ENCODE data around the gene C17orf114.
"Not testable (repeated sequence)": the region's sequence is repeated elsewhere in the genome, so short reads cannot be mapped to it uniquely, and the experiment has no call there.

The C17orf114 gene

GRCh38 chr17:4839965-4840892, 38.1 kb upstream of the C17orf114 start:
- H3K4me1 ChIP-seq (ENCODE audit: control insufficient read depth, insufficient read depth, low read length, poor library complexity, severe bottlenecking) = peaks cover 22% of the 10 kb centered on the region
- no peaks in the 10 kb centered on the region for H3K27me3 ChIP-seq (replicated peaks; ENCODE audit: control insufficient read depth, insufficient read depth, low read length, poor library complexity, severe bottlenecking)
- H3K27ac ChIP-seq (ENCODE audit: insufficient read depth, low read length, poor library complexity, severe bottlenecking) = no peak overlapping the region
- no peak for DNase-seq
- no peaks in the 10 kb centered on the region for H3K9me3 ChIP-seq (ENCODE audit: control insufficient read depth, low read length)
- no peak overlapping the region for H3K4me3 ChIP-seq (ENCODE audit: insufficient read depth, low read depth, low read length, poor library complexity, severe bottlenecking)
- H3K36me3 ChIP-seq (ENCODE audit: control insufficient read depth, insufficient read depth, low read length) = no peaks in the 10 kb centered on the region

DNA sequence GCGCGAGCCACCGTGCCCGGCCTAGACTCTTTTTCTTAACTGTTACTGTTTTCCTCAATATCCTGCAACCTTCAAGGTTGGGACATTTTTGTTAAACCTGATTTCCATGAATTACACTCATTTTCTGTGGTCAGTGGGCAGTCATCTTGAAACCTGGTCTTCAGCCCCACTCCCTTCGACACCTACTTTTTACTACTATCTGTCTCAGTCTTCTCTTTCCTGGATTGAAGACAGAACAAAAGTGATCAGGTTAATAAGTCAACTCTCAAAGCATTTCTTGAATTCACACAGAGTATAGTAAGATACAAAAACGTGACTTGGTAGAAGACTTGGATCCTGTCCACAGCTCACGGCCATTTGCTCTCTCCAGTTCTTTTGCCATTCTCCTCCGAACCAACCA, 37.1 kb upstream of the C17orf114 start:
- H3K9me3 ChIP-seq (ENCODE audit: control insufficient read depth, low read length) = no peaks in the 10 kb centered on the region
- no peak overlapping the region for H3K4me3 ChIP-seq (ENCODE audit: insufficient read depth, low read depth, low read length, poor library complexity, severe bottlenecking)
- no peak for DNase-seq
- H3K27ac ChIP-seq (ENCODE audit: insufficient read depth, low read length, poor library complexity, severe bottlenecking) = no peak overlapping the region
- H3K27me3 ChIP-seq (replicated peaks; ENCODE audit: control insufficient read depth, insufficient read depth, low read length, poor library complexity, severe bottlenecking) = no peaks in the 10 kb centered on the region
- peaks cover 32% of the 10 kb centered on the region for H3K4me1 ChIP-seq (ENCODE audit: control insufficient read depth, insufficient read depth, low read length, poor library complexity, severe bottlenecking)
- H3K36me3 ChIP-seq (ENCODE audit: control insufficient read depth, insufficient read depth, low read length) = no peaks in the 10 kb centered on the region

DNA sequence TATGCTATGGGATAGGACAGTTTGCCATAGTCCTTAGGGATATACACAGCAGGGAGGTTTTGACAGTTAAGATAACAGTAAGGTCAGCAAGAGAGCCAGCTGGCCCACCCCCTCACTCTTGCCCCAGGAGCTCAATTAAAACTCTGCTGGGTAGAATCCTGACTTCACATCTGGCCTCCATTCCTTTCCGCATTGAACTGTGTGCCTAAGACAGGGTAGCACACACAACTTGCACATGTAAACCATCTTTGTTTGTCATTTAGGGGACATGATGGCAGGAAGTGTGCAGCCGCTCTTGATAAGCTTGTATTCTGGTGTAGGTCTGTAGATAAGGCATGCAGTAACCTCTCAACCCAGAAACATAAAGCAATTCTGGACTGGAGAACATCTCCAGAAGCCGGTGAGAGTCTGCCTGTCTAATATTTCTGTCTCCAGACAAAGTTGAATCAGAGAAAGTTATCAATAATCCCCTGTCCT, 36.2 kb upstream of the C17orf114 start:
- no peaks in the 10 kb centered on the region for H3K27me3 ChIP-seq (replicated peaks; ENCODE audit: control insufficient read depth, insufficient read depth, low read length, poor library complexity, severe bottlenecking)
- no peaks in the 10 kb centered on the region for H3K36me3 ChIP-seq (ENCODE audit: control insufficient read depth, insufficient read depth, low read length)
- H3K9me3 ChIP-seq (ENCODE audit: control insufficient read depth, low read length) = no peaks in the 10 kb centered on the region
- no peak overlapping the region for H3K27ac ChIP-seq (ENCODE audit: insufficient read depth, low read length, poor library complexity, severe bottlenecking)
- DNase-seq = no peak
- peaks cover 37% of the 10 kb centered on the region for H3K4me1 ChIP-seq (ENCODE audit: control insufficient read depth, insufficient read depth, low read length, poor library complexity, severe bottlenecking)
- H3K4me3 ChIP-seq (ENCODE audit: insufficient read depth, low read depth, low read length, poor library complexity, severe bottlenecking) = no peak overlapping the region

DNA sequence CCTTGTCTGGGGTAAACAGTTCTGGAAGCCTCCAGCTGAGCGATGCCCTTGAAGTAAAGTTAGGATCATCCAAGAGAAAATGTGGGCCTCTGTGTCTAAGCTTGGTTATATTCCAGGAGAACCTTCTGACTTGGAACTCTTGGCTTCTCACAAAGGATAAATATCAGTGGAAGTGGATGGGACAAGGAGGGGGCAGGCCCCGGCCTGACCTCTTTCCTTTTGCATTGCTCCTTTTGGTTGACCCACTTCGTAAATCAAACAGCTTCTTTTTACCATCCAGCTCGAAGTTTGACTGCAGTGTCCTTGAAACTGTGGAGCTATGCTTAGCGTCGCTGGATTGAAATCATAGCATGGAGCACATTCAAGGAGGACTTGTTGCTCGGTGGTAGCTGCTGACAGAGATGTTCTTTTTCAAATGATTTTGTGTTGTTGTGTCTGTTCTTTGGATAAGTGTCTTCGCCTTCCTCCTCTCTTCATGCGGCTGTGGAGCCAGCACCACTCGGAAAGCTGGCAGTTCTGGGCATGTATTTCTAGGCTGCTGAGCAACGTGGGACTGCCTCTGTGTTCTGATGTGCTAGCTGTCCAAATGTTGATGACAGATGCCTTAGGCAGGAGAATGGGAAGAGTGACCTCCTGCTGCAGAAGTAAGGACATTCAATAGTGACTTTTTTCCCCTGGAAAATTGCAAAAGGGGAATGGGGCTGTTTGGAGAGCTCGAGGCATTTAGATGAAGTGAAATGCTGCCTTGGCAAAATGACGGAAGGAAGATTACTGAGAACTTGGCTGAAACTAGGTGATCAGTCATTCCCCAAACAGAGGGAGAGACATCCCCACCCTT, 35.6 kb upstream of the C17orf114 start:
- DNase-seq = no peak
- Histone ChIP-seq H3K36me3 (ENCODE audit: control insufficient read depth, insufficient read depth, low read length) (no peaks in the 10 kb centered on the region), H3K9me3 (ENCODE audit: control insufficient read depth, low read length) (no peaks in the 10 kb centered on the region), H3K4me1 (ENCODE audit: control insufficient read depth, insufficient read depth, low read length, poor library complexity, severe bottlenecking) (peaks cover 37% of the 10 kb centered on the region), H3K27ac (ENCODE audit: insufficient read depth, low read length, poor library complexity, severe bottlenecking) (no peak overlapping the region), H3K4me3 (ENCODE audit: insufficient read depth, low read depth, low read length, poor library complexity, severe bottlenecking) (no peak overlapping the region), H3K27me3 (replicated peaks; ENCODE audit: control insufficient read depth, insufficient read depth, low read length, poor library complexity, severe bottlenecking) (no peaks in the 10 kb centered on the region)

- Histone ChIP-seq H3K9me3 (ENCODE audit: control insufficient read depth, low read length) (no peaks in the 10 kb centered on the region), H3K36me3 (ENCODE audit: control insufficient read depth, insufficient read depth, low read length) (no peaks in the 10 kb centered on the region), H3K27me3 (replicated peaks; ENCODE audit: control insufficient read depth, insufficient read depth, low read length, poor library complexity, severe bottlenecking) (no peaks in the 10 kb centered on the region), H3K4me3 (ENCODE audit: insufficient read depth, low read depth, low read length, poor library complexity, severe bottlenecking) (no peak overlapping the region), H3K27ac (ENCODE audit: insufficient read depth, low read length, poor library complexity, severe bottlenecking) (no peak overlapping the region), H3K4me1 (ENCODE audit: control insufficient read depth, insufficient read depth, low read length, poor library complexity, severe bottlenecking) (peaks cover 37% of the 10 kb centered on the region)
- DNase-seq = no peak
Measured at GRCh38 chr17:4836221-4836620, 34.1 kb upstream of the C17orf114 start.

- no peak for DNase-seq
- H3K27ac ChIP-seq (ENCODE audit: insufficient read depth, low read length, poor library complexity, severe bottlenecking) = peak overlapping the region; percentile 43
- no peaks in the 10 kb centered on the region for H3K9me3 ChIP-seq (ENCODE audit: control insufficient read depth, low read length)
- H3K4me3 ChIP-seq (ENCODE audit: insufficient read depth, low read depth, low read length, poor library complexity, severe bottlenecking) = no peak overlapping the region
- no peaks in the 10 kb centered on the region for H3K36me3 ChIP-seq (ENCODE audit: control insufficient read depth, insufficient read depth, low read length)
- H3K27me3 ChIP-seq (replicated peaks; ENCODE audit: control insufficient read depth, insufficient read depth, low read length, poor library complexity, severe bottlenecking) = no peaks in the 10 kb centered on the region
- peaks cover 27% of the 10 kb centered on the region for H3K4me1 ChIP-seq (ENCODE audit: control insufficient read depth, insufficient read depth, low read length, poor library complexity, severe bottlenecking)
Measured at GRCh38 chr17:4834681-4835020, 32.5 kb upstream of the C17orf114 start.

DNA sequence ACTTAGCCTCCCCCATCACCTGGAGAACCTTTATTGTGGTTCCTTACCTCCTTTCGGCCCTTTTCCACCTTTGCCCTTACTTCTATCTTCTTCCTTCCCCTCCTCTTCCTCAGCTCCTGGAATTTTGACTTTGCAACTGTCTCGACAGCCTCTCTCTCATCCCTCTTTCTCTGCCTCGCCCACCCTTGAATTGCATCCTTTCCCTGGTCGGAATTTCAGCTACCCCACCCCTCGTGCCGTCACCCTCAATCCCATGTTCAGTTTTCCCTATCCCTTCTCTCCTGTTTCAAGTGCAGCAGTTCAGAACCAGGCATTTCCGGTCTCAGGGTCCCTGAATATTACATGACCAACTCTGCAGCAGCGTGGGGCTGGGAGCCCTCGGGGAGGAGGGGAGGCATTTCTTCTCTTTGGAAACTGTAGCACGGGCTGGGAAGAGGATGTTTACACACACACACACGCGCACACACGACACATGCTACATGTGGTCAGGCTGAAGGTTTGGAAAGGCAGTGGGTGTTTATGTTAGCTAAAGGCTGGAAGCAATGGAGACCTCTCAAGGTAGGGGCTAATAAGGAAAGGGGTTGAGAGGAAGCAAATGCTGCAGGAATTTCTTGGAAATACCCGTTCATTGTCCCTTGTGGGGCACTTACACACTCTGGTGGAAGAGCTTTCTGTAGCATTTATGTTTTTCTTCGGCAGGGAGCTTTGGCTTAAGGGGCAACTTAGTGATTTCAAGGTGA, 32.0 kb upstream of the C17orf114 start:
- H3K27me3 ChIP-seq (replicated peaks; ENCODE audit: control insufficient read depth, insufficient read depth, low read length, poor library complexity, severe bottlenecking) = no peaks in the 10 kb centered on the region
- H3K36me3 ChIP-seq (ENCODE audit: control insufficient read depth, insufficient read depth, low read length) = no peaks in the 10 kb centered on the region
- H3K27ac ChIP-seq (ENCODE audit: insufficient read depth, low read length, poor library complexity, severe bottlenecking) = peak overlapping the region; percentile 74
- H3K9me3 ChIP-seq (ENCODE audit: control insufficient read depth, low read length) = no peaks in the 10 kb centered on the region
- no peak for DNase-seq
- peaks cover 27% of the 10 kb centered on the region for H3K4me1 ChIP-seq (ENCODE audit: control insufficient read depth, insufficient read depth, low read length, poor library complexity, severe bottlenecking)
- H3K4me3 ChIP-seq (ENCODE audit: insufficient read depth, low read depth, low read length, poor library complexity, severe bottlenecking) = peak overlapping the region; percentile 92

DNA sequence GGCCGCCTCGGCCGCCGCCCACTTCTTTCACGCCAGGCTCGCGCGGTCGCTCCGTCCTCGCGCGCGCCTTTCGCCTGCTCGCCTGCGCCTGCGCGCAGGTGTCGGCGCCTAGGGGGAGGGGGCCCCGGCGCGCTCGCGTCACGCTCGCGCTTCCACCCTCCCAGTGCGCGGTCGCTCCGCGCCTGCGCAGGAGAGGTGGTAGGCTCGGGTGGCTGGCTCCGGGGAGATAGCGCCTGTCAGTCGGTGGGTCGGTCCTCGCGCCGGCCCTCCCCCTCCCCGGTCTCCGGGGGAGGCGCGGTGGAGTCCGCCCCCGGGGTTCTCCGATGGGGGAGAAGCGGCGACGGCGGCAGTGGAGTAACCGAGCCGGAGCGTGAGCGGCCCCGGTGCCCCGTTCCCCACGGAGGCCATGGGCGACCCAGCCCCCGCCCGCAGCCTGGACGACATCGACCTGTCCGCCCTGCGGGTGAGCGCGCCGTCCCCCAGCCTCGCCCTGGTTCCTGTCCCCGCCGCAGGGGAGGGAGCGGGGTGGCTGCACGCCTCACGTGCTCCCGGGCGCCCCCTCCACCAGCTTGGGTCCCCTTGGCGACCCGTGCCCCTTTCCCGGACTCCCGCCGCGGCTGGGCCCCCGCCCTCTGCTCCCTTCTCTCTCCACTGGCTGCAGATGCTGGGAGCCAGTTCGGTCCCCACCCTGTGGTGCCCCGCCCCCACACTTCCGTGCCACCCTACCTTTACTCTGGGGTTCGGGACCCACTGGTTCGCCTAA, 31.2 kb upstream of the C17orf114 start, which contains the start of gene MINK1:
MINK1 (plus strand) TSS at position 163 of the 763 bp plus-strand sequence; CDS start at position 407, 244 bp downstream.
- no peaks in the 10 kb centered on the region for H3K36me3 ChIP-seq (ENCODE audit: control insufficient read depth, insufficient read depth, low read length)
- DNase-seq = peak; percentile 86 to 88 (median 87)
- H3K27ac ChIP-seq (ENCODE audit: insufficient read depth, low read length, poor library complexity, severe bottlenecking) = peak within 1 kb of the TSS; percentile 74
- H3K27me3 ChIP-seq (replicated peaks; ENCODE audit: control insufficient read depth, insufficient read depth, low read length, poor library complexity, severe bottlenecking) = no peaks in the 10 kb centered on the region
- peaks cover 27% of the 10 kb centered on the region for H3K4me1 ChIP-seq (ENCODE audit: control insufficient read depth, insufficient read depth, low read length, poor library complexity, severe bottlenecking)
- peak within 1 kb of the TSS; percentile 92 for H3K4me3 ChIP-seq (ENCODE audit: insufficient read depth, low read depth, low read length, poor library complexity, severe bottlenecking)
- no peaks in the 10 kb centered on the region for H3K9me3 ChIP-seq (ENCODE audit: control insufficient read depth, low read length)

GRCh38 chr17:4832829-4833177, 30.7 kb upstream of the C17orf114 start:
- not testable (repeated sequence) for H3K9me3 ChIP-seq (ENCODE audit: control insufficient read depth, low read length); H3K36me3 ChIP-seq (ENCODE audit: control insufficient read depth, insufficient read depth, low read length); H3K27me3 ChIP-seq (replicated peaks; ENCODE audit: control insufficient read depth, insufficient read depth, low read length, poor library complexity, severe bottlenecking); DNase-seq
- Histone ChIP-seq H3K27ac (ENCODE audit: insufficient read depth, low read length, poor library complexity, severe bottlenecking) (peak overlapping the region; percentile 74), H3K4me1 (ENCODE audit: control insufficient read depth, insufficient read depth, low read length, poor library complexity, severe bottlenecking) (peaks cover 27% of the 10 kb centered on the region), H3K4me3 (ENCODE audit: insufficient read depth, low read depth, low read length, poor library complexity, severe bottlenecking) (peak overlapping the region; percentile 92)
